ENCODE data around the gene ATAD3A. TPM values are rescaled to one million over a fixed set of nuclear protein-coding genes. Genes with fewer than 3 reads are reported as not detected.
A peak's percentile ranks its signal among the peaks of the same experiment; 100 is the strongest.

The ATAD3A gene
- total RNA-seq, 1 experiment from 2014 or later = 55.8 TPM

DNA sequence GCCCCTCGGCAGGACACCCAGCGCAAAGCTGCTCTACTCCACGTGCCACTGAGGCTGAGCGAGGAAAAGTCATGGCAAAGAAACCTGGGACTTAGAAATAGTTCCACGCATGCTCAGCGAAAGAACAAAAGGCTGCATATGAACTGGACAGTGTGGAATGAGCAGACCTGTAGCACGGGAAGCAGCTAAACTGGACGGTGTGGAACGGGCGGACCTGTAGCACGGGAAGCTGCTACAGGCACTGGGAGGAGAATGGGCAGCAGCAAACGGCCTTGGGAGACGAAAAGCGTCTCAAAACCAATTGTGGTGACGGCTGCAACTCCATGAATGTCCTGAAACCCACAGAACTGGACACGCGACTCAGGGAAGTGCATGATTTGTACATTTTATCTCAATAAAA, 47.1 kb downstream of the ATAD3A start:
- Histone ChIP-seq H4K91ac (ENCODE audit: insufficient read length, low read depth, low read length) (no peak overlapping the region), H2BK120ac (ENCODE audit: low read depth, low read length, poor library complexity, severe bottlenecking) (no peak overlapping the region), H4K5ac (ENCODE audit: insufficient read length, low read depth, low read length) (no peak overlapping the region), H3K23ac (ENCODE audit: insufficient read length, low read depth, low read length) (no peak overlapping the region), H3K4me2 (ENCODE audit: insufficient read depth, insufficient read length, low read length) (no peak overlapping the region), H2BK5ac (ENCODE audit: insufficient read length, low read length) (no peak overlapping the region), H3K27ac (ENCODE audit: insufficient read length, low read depth, low read length) (no peak overlapping the region), H3K79me1 (ENCODE audit: insufficient read depth, low read depth, low read length, poor library complexity, severe bottlenecking) (peaks cover 2% of the 10 kb centered on the region), H3K79me2 (ENCODE audit: insufficient read depth, low read length) (no peaks in the 10 kb centered on the region; the same call in 1 of the 2 replicates), H3K9me3 (ENCODE audit: control insufficient read depth, low read depth, low read length) (no peaks in the 10 kb centered on the region), H3K56ac (ENCODE audit: insufficient read length, low read depth, low read length) (no peak overlapping the region), H2BK15ac (ENCODE audit: low read depth, low read length) (no peak overlapping the region), H3K23me2 (ENCODE audit: insufficient read length, low read depth, low read length, poor library complexity, severe bottlenecking) (no peaks in the 10 kb centered on the region), H2AK5ac (ENCODE audit: insufficient read length, low read length) (no peak overlapping the region), H2AFZ (ENCODE audit: low read length) (no peak overlapping the region), H2BK12ac (ENCODE audit: insufficient read length, low read depth, low read length) (no peak overlapping the region), H3K9ac (ENCODE audit: extremely low read depth, insufficient read length, low read length) (no peak overlapping the region), H2BK20ac (ENCODE audit: low read depth, low read length, poor library complexity, severe bottlenecking) (no peak overlapping the region), H3K18ac (ENCODE audit: insufficient read length, low read depth, low read length) (no peak overlapping the region), H4K8ac (replicated peaks; ENCODE audit: insufficient read length, low read depth, low read length) (no peak overlapping the region), H3K14ac (ENCODE audit: insufficient read depth, low read length) (no peak overlapping the region), H3K4me1 (ENCODE audit: insufficient read depth, low read length) (no peaks in the 10 kb centered on the region), H3K27me3 (ENCODE audit: insufficient read depth, low read length) (no peaks in the 10 kb centered on the region), H3K4ac (ENCODE audit: low read depth, low read length) (no peak overlapping the region), H4K20me1 (ENCODE audit: control insufficient read depth, insufficient read depth, insufficient read length) (no peaks in the 10 kb centered on the region), H3T11ph (ENCODE audit: low read length) (no peak overlapping the region)
- no CpG with 5 or more reads among the region's 17 CpGs for WGBS (ENCODE audit: extremely low coverage, insufficient read length, low lambda C conversion rate)
- Mint-ChIP-seq H3K27me3 (ENCODE audit: low read depth) (no peaks in the 10 kb centered on the region; the same call in 1 of the 2 replicates), H3K4me1 (no peaks in the 10 kb centered on the region), H3K4me3 (no peak overlapping the region), H3K27ac (peak overlapping the region in 2 of 3 experiments; percentile 26 to 41; a peak in 4 of 7 replicates), H3K9me3 (no peaks in the 10 kb centered on the region), H3K36me3 (ENCODE audit: insufficient read depth in 1 of 3, low read depth in 3 of 3) (peaks cover 20 to 41% (median 34%) of the 10 kb centered on the region in 3 experiments)
- no peak for DNase-seq
- TF ChIP-seq CTCF (conservative IDR thresholded peaks at IDR 0.05) = no peak
